ENCODE results near the gene MARK2. TPM values are rescaled to one million over a fixed set of nuclear protein-coding genes. Genes with fewer than 3 reads are reported as not detected.

The MARK2 gene
- total RNA-seq, 2 donors from 2014 or later = 20.2 to 25.5 TPM

DNA sequence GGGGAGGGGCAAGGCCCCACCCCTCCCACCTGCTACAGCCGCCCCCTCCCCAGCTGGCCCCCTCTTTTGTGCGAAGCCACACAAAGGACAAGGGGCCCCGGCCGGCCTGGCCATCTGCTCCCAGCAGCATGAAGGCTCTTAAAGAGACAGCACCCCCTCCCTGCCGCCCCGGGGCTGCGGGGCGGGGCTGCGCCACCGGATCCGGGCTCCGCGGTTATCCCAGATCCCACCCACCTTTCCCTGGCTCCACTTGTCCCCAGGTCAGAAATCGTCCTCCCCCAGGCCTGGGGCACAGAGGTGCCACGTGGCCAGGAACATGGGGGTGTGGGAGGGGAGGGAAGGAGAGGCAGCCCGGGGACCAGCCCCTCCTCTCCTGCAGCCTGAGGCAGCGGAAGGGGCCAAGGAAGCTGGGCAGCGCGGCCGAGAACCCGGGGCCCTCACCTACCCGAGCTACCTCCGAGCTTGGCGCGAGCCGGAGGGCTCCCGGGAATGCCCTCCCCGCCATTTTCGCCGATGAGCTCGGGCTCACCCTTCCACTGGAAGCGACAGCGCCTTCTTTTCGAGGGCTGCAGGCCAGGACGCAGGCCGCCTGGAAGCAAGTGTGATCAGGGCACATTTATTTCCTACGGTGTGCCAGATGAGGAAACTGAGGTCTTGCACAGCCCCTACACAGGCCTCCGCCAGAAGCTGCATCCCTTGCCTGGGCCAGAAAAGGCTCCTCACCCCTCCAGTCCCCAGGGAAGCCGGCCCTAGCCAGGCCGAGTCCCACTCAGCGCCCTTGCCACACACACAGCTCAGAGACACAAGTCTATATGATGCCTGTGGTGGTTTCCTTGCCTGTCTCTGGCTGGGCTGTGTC is 80.6 kb downstream of the MARK2 start:
- Histone ChIP-seq H3K4me3 (peak overlapping the region; percentile 73), H3K4me1 (ENCODE audit: control insufficient read depth in 1 of 2, low read depth in 2 of 2) (peaks cover 39 to 58% of the 10 kb centered on the region in 2 donors), H3K27me3 (replicated peaks; ENCODE audit: insufficient read depth) (no peaks in the 10 kb centered on the region), H3K9me3 (no peaks in the 10 kb centered on the region), H3K27ac (peak overlapping the region; percentile 88), H3K36me3 (no peaks in the 10 kb centered on the region)
- TF ChIP-seq, protein P1, sequence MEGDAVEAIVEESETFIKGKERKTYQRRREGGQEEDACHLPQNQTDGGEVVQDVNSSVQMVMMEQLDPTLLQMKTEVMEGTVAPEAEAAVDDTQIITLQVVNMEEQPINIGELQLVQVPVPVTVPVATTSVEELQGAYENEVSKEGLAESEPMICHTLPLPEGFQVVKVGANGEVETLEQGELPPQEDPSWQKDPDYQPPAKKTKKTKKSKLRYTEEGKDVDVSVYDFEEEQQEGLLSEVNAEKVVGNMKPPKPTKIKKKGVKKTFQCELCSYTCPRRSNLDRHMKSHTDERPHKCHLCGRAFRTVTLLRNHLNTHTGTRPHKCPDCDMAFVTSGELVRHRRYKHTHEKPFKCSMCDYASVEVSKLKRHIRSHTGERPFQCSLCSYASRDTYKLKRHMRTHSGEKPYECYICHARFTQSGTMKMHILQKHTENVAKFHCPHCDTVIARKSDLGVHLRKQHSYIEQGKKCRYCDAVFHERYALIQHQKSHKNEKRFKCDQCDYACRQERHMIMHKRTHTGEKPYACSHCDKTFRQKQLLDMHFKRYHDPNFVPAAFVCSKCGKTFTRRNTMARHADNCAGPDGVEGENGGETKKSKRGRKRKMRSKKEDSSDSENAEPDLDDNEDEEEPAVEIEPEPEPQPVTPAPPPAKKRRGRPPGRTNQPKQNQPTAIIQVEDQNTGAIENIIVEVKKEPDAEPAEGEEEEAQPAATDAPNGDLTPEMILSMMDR (IDR thresholded peaks at IDR 0.05) = no peak
- DNase-seq (ENCODE audit: low spot score) (no peak), ATAC-seq (ENCODE audit: insufficient number of reproducible peaks, low FRiP score, low read depth) (no peak)

GRCh38 chr11:63920126-63920938 is 81.4 kb downstream of the MARK2 start:
- Histone ChIP-seq H3K36me3 (no peaks in the 10 kb centered on the region), H3K27me3 (replicated peaks; ENCODE audit: insufficient read depth) (no peaks in the 10 kb centered on the region), H3K27ac (peak overlapping the region; percentile 88), H3K9me3 (no peaks in the 10 kb centered on the region), H3K4me3 (peak overlapping the region; percentile 73), H3K4me1 (ENCODE audit: control insufficient read depth in 1 of 2, low read depth in 2 of 2) (peaks cover 39 to 54% of the 10 kb centered on the region in 2 donors)
- ATAC-seq (ENCODE audit: insufficient number of reproducible peaks, low FRiP score, low read depth) (peak; percentile 14), DNase-seq (ENCODE audit: low spot score) (no peak)
- TF ChIP-seq, protein P1 (IDR thresholded peaks at IDR 0.05) = no peak

GRCh38 chr11:63920939-63921417 is 82.1 kb downstream of the MARK2 start:
- ATAC-seq (ENCODE audit: insufficient number of reproducible peaks, low FRiP score, low read depth) (no peak), DNase-seq (ENCODE audit: low spot score) (no peak)
- Histone ChIP-seq H3K4me1 (ENCODE audit: control insufficient read depth in 1 of 2, low read depth in 2 of 2) (peaks cover 39 to 50% of the 10 kb centered on the region in 2 donors), H3K9me3 (no peaks in the 10 kb centered on the region), H3K27ac (peak overlapping the region; percentile 88), H3K27me3 (replicated peaks; ENCODE audit: insufficient read depth) (no peaks in the 10 kb centered on the region), H3K36me3 (no peaks in the 10 kb centered on the region), H3K4me3 (peak overlapping the region; percentile 73)
- TF ChIP-seq, protein P1 (IDR thresholded peaks at IDR 0.05) = peak; percentile 38

- Histone ChIP-seq H3K36me3 (no peaks in the 10 kb centered on the region), H3K4me3 (no peak overlapping the region), H3K27me3 (replicated peaks; ENCODE audit: insufficient read depth) (no peaks in the 10 kb centered on the region), H3K27ac (no peak overlapping the region), H3K4me1 (ENCODE audit: control insufficient read depth in 1 of 2, low read depth in 2 of 2) (peaks cover 27 to 37% of the 10 kb centered on the region in 2 donors), H3K9me3 (no peaks in the 10 kb centered on the region)
- TF ChIP-seq, protein P1 (IDR thresholded peaks at IDR 0.05) = no peak
- DNase-seq (ENCODE audit: low spot score) (no peak), ATAC-seq (ENCODE audit: insufficient number of reproducible peaks, low FRiP score, low read depth) (no peak)
These were observed 83.8 kb downstream of the MARK2 start for GRCh38 chr11:63922673-63923192.

- H3K9me3 ChIP-seq = no peaks in the 10 kb centered on the region
- H3K4me1 ChIP-seq (ENCODE audit: control insufficient read depth in 1 of 2, low read depth in 2 of 2) = peaks cover 26 to 31% of the 10 kb centered on the region in 2 donors
- H3K4me3 ChIP-seq = no peak overlapping the region
- H3K27me3 ChIP-seq (replicated peaks; ENCODE audit: insufficient read depth) = no peaks in the 10 kb centered on the region
- H3K27ac ChIP-seq = no peak overlapping the region
- no peaks in the 10 kb centered on the region for H3K36me3 ChIP-seq
- DNase-seq (ENCODE audit: low spot score) (no peak), ATAC-seq (ENCODE audit: insufficient number of reproducible peaks, low FRiP score, low read depth) (no peak)
- TF ChIP-seq, protein P1 (IDR thresholded peaks at IDR 0.05) = no peak
These were observed 84.4 kb downstream of the MARK2 start for GRCh38 chr11:63923319-63923718.
